Activated CD4-positive, CD25-positive, alpha-beta regulatory T cell treated with anti-CD3 and anti-CD28 coated beads, Interleukin-2, amount 50 U/mL, for 72 hours (primary cell): Measurements from ENCODE around the gene OR4F15.
"Not testable (repeated sequence)": the region's sequence is repeated elsewhere in the genome, so short reads cannot be mapped to it uniquely, and the experiment has no call there.

ENCODE experiments used
- DNase-seq: peaks from one replicate; pipeline ENCODE4 v3.0.0; 2021

The OR4F15 gene

DNA sequence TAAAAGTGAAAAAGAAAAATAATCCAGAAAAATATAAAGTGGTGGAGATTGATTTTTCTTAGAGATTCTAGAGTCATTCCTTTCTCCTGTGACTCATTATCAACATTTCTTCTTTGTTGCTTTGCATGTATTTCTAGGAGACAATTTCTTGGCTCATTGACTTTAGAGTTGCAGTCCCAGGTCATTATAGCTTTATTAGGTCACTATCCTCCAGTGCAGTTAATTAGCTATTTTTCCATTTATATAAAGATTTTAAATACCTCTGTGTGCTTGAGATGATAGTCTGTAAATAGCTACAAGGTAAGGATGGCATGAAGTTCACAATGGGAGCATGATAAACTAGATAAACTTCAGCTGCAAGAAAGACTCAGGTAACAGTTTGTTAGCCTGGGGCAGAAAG lies at the start of gene OR4F15:
Gene OR4F15, plus strand, starts transcription at position 301 of the 400 bp plus-strand sequence. CDS start 5,985 bp downstream, outside the sequence.
- DNase-seq = no peak

DNA sequence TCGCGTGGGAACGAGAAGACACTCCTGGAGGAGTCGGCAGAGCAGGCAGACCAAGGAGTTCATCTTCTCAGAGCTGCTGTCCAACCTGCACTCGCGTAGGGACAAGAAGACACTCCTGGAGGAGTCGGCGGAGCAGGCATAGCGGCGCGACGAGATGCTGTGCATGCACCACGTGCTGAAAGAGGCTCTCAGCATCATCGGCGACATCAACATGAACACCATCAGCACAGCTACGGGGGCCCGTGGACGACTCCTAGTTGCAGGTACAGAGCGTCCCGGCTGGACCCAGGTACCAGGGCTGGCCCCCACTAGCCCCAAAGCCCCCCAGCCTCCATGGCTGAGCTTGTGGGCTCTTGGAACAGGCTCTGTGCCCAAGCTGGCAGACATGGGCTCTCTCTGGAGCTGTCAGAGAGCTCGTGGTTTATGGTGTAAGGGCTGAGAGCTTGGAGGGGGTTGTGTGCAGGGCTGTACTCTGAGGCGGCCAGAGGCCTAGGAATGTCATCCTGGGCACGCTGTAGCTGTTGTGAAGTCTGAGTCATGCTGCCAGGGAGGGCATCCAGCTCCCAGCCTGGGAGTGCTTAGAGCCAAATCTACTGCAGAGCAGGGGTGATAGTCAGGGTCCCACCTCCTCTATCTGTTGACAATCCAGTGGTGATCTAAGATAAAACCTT lies 47.2 kb upstream of the OR4F15 start:
- not testable (repeated sequence) for DNase-seq

DNA sequence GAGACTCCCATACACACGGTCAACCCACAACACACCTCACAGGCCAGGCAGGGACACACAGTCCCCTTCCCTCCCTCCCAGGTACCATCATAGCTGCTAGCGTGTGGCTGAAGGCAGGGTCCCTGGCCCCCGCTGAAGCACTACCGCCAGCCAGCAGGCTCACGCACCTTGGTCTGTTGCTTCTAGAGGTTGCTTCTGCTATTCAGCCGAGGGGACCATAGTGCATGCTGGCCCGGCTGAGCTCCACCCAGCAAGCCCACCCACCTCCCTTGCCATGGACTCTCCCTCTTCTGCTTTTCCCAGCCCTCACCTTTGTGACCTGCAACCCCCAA lies 46.7 kb upstream of the OR4F15 start:
- DNase-seq = not testable (repeated sequence)

GRCh38 chr15:101765772-101766456 lies 46.1 kb upstream of the OR4F15 start:
- DNase-seq = no peak

GRCh38 chr15:101767083-101767640 lies 44.8 kb upstream of the OR4F15 start:
- DNase-seq = not testable (repeated sequence)

GRCh38 chr15:101772921-101773320 lies 39.1 kb upstream of the OR4F15 start:
- DNase-seq = no peak

DNA sequence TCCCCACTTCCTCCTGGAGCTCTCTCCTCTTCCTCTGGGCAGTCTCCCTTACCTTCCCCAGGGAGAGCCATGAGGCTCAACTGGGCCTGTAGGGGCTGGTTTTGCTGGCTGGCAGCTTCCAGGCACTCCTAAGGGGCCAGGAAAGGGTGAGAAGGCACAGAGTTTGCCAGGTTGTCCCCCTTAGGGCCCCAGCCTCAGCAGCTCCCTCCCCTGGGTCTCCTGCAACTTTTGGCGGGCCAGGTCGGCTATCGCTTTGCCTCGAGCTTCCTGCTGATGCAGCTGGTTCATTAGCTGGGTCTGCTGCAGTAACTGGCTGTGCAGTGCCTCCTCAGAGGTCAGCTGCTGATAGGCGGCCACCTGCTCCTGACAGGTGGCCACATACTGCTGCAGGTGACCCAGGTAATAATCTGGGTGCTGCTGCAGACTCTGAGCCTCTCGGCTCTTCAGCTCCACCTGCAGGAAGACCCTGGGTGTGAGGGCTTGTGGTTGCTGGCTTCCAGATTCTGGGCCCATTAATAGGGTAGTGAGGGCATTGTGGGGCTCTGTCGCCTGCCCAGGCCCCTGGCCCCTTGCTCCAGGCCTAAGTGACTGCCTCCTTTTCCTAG lies 38.4 kb upstream of the OR4F15 start:
- DNase-seq = no peak

DNA sequence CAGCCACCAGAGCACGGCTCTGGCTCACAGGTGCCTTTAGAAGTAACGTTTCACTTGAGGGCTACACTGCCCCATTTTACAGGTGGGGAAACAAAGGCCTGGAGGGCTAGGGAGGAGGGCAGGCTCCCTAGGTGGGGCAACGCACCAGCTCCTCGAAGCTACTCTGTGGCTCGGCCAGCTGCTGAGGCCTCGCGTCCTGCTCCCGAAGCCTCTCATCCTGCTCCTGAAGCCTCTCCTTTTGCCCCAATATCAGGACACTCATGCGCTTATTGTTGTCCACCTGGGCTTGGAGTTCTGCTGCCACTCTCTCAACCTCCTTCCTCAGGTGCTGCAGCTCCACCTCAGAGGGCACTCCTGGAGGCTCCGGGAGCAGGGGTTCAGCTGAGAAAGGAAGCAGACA lies 36.9 kb upstream of the OR4F15 start:
- DNase-seq = no peak

DNA sequence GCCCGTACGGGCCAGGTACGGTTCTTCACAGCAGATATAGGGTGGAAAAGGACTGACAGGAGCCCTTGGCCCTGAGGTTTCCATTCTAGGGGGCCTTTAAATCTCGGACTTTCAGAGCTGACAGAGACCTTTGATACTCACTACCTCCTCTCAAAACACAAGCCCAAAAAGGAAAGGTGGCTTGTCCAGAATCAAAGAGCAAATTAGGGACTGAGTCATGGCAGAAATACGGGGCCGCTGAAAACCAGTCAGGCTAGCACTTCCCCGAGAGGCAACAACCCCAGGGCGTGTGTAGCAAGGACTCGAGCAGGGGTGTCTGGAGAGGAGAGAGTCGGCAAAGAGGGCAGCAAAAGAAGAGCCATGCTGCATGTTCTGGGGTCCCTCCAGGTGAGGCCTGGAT lies 33.4 kb upstream of the OR4F15 start:
- DNase-seq = not testable (repeated sequence)

DNA sequence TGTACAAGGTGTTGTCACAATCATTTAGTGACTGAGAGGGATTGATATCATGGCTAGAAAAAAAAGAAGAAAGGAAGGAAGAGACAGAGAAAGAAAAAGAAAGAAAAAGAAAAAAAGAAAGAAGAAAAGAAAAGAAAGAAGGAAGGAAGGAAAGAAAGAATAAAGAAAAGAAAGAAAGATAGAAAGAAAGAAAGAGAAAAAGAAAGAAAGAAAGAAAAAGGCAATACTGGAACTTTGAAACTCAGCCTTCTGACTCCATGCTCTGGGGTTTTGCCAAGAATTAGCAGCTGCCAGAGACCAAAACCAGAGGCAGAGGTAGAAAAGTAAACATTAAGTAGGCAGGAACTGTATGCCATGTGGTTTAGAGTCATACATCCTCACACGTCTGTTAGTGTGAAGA lies 31.8 kb upstream of the OR4F15 start:
- not testable (repeated sequence) for DNase-seq

GRCh38 chr15:101781928-101782327 lies 30.1 kb upstream of the OR4F15 start:
- no peak for DNase-seq

DNA sequence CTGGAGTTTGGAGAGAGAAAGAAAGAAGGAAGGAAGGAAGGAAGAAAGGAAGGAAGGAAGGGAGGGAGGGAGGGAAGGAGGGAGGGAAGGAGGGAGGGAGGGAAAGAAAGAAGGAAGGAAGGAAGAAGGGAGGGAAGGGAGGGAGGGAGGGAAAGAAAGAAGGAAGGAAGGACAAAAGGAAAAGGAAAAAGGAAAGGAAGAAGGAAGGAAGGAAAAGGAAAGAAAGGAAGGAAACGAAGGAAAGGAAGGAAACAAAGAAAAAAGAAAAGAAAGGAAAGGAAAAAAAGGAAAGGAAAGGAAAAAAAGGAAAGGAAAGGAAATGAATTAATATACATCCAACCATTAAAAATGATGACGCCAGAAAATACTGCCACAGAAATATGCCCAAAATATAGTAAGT lies 27.4 kb upstream of the OR4F15 start:
- no peak for DNase-seq

GRCh38 chr15:101786422-101786821 lies 25.6 kb upstream of the OR4F15 start:
- not testable (repeated sequence) for DNase-seq

- not testable (repeated sequence) for DNase-seq
Measured at GRCh38 chr15:101788001-101788400, 24.0 kb upstream of the OR4F15 start.

DNA sequence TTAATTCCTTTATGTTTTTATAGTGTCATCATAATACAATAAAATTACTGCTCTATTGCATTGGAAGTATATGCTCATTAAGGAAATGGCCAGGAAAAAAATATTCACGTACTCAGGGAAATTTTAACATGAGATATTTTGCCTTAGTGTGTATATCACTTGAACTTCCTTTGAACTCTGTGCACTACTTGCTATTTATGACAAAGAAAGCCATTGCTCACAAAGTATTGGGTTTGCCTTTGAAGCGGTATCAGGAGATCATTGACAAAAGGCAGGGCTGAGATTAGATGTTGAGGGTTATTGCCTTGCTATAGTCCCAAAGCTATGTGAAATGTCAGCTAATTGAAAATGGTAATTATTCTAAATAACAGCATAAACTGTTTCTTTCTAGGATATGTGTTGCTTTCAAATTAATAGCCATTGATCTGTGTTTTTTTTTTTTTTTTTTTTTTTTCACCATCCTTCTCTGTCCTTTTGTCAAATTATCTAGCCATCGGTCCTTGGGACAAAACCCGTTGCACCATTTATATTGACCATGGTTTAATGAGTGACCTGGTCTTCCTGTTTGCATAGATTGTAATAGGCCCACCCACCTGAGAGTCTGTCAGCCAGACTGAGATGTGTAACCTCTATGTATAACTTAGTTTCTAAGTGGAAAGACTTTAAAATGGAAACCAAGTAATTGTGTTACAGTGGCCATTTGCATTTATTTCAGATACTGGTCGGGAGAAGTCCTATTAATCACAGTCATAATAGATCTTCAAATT lies 23.3 kb upstream of the OR4F15 start:
- DNase-seq = not testable (repeated sequence)

GRCh38 chr15:101790748-101791147 lies 21.3 kb upstream of the OR4F15 start:
- not testable (repeated sequence) for DNase-seq

GRCh38 chr15:101793981-101794380 lies 18.0 kb upstream of the OR4F15 start:
- not testable (repeated sequence) for DNase-seq

GRCh38 chr15:101795455-101795854 lies 16.5 kb upstream of the OR4F15 start:
- DNase-seq = no peak

- DNase-seq = no peak
Measured at GRCh38 chr15:101799665-101800064, 12.3 kb upstream of the OR4F15 start.

DNA sequence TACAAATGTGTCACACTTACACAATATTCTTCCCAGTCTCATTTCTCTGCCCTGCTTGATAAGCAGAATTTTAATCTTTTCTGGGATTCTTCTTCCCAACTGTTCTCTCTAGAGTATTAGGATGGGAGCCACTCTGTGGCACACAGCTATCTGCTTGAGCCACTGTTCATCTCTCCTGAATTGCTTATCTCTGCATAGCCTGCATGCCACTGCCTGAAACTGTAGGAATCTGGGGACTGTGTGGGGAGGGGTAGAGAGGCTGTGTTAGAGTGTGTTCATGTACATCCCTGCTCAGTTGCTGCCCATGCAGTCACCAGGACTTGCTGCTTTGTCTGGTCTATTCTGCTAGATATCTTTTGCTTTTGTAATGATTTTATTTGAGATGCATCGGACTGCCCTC lies 11.0 kb upstream of the OR4F15 start:
- DNase-seq = no peak

GRCh38 chr15:101803209-101803608 lies 8.8 kb upstream of the OR4F15 start, which contains the start of gene OR4F6:
TSS of gene OR4F6 (plus strand) at chr15:101803509. CDS start at chr15:101805720, 2,211 bp downstream.
- DNase-seq = no peak

- DNase-seq = no peak
Measured at GRCh38 chr15:101803676-101804075, 8.3 kb upstream of the OR4F15 start.

DNA sequence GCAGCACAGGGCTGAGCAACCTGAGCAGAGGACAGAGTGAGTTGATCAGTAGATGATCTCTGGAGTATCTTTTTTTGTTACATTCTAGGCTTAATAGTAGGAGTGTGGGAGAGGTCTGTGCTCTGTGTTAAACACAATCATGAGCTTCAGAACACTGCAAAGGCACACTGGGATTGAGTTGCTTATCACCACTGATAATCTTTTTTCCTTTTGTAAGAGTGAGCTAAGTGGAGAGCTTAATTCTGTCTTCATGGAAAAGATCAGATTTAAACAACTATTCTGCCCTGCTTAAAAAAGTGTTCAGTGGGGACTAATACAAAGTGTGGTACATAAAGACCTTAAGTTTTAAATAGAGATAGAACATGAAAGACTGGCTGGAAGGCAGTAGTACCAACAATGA lies 7.6 kb upstream of the OR4F15 start:
- DNase-seq = no peak
